ENCODE results near the gene OGDH.

GRCh38 chr7:44634187-44634838, 27.9 kb downstream of the OGDH start:
- no peak for TF ChIP-seq GATA3 (IDR thresholded peaks at IDR 0.05; ENCODE audit: low read depth, low read length)
- no peak for TF ChIP-seq GATA2 (IDR thresholded peaks at IDR 0.05; ENCODE audit: low read depth, low read length)
